Measurements from ENCODE around the gene SOHLH1. TPM values are rescaled to one million over a fixed set of nuclear protein-coding genes. Genes with fewer than 3 reads are reported as not detected.

SOHLH1 gene
- total and polyA plus RNA-seq, 10 of the 15 experiments (the other 5 are each of a cell fraction or from before 2014, with no cell fraction given), result not detected

- Histone ChIP-seq H3K9ac (ENCODE audit: control insufficient read depth, insufficient read depth, low read length) (no peak overlapping the region), H3K27ac (ENCODE audit: control insufficient read depth, insufficient read depth) (no peak overlapping the region), H3K79me2 (ENCODE audit: control insufficient read depth, insufficient read depth, low read length) (no peaks in the 10 kb centered on the region), H3K27me3 (replicated peaks in 1 of 2; ENCODE audit: control insufficient read depth in 2 of 2, insufficient read depth in 2 of 2, low read length in 1 of 2) (no peaks in the 10 kb centered on the region; a peak in 1 of 4 replicates), H3K4me1 (ENCODE audit: control insufficient read depth, insufficient read depth, low read length) (no peaks in the 10 kb centered on the region), H3K36me3 (ENCODE audit: control insufficient read depth in 2 of 2, insufficient read depth in 2 of 2, low read length in 1 of 2) (no peaks in the 10 kb centered on the region), H3K9me3 (replicated peaks; ENCODE audit: control insufficient read depth, insufficient read depth, low read length) (no peaks in the 10 kb centered on the region; the same call in 2 of the 3 replicates), H2AFZ (ENCODE audit: control insufficient read depth, low read depth, low read length) (no peak overlapping the region), H3K4me3 (no peak overlapping the region), H4K20me1 (ENCODE audit: control insufficient read depth, insufficient read depth) (no peaks in the 10 kb centered on the region), H3K4me2 (ENCODE audit: control insufficient read depth, insufficient read depth) (no peak overlapping the region)
- intact Hi-C loops (cut with micrococcal nuclease; ENCODE audit: unreplicated experiment) (no loop called here), in situ Hi-C loops (cut with MboI) (no loop called here)
- TF ChIP-seq MAX (IDR thresholded peaks at IDR 0.05; ENCODE audit: low read depth, low read length) (no peak), CBFB (IDR thresholded peaks at IDR 0.05; ENCODE audit: low read depth) (no peak), SRF (IDR thresholded peaks at IDR 0.05; ENCODE audit: low read depth in 2 of 2, low read length in 2 of 2) (no peak), CTCF (IDR thresholded peaks at IDR 0.05 in 2 of 3, conservative IDR thresholded peaks at IDR 0.05 in 1 of 3; ENCODE audit: control insufficient read depth in 2 of 3, extremely low read depth in 1 of 3, insufficient read depth in 1 of 3, low read depth in 3 of 3, low read length in 3 of 3) (no peak), SUPT20H (IDR thresholded peaks at IDR 0.05; ENCODE audit: borderline replicate concordance, control insufficient read depth, low read depth, low read length) (no peak), ETV6 (conservative IDR thresholded peaks at IDR 0.05 in 1 of 2, IDR thresholded peaks at IDR 0.05 in 1 of 2; ENCODE audit: borderline replicate concordance in 1 of 2, low read depth in 1 of 2) (no peak), ZNF217 (IDR thresholded peaks at IDR 0.05) (no peak), EGR1 (IDR thresholded peaks at IDR 0.05; ENCODE audit: borderline replicate concordance in 1 of 2, low read depth in 2 of 2, low read length in 2 of 2) (no peak)
- ChIA-PET SMC1A (ENCODE audit: uncharacterized antibody, unreplicated experiment) (no interaction called here), POLR2A (interaction anchor here (0.5 kb wide), 1 partner anchor 298 kb away, joined by 3 read pairs; no protein-coding TSS in a partner anchor), RAD21 (ENCODE audit: unreplicated experiment) (no interaction called here), CTCF (no interaction called here)
- FAIRE-seq, result no peak
- no peak for DNase-seq (ENCODE audit: low read depth, low spot score)
- no TSS peak for BruUV-seq (replicated peaks)
- no peak for ATAC-seq
- 34% methylated on average over 23 of the region's 23 CpGs for WGBS (ENCODE audit: insufficient coverage, insufficient replicate concordance, low lambda C conversion rate, missing lambda C conversion rate)
Observed at GRCh38 chr9:135736979-135737839, 37.9 kb upstream of the SOHLH1 start.

Measured in GM12878 (cell line).